ENCODE measurements around the gene BCR.

DNA sequence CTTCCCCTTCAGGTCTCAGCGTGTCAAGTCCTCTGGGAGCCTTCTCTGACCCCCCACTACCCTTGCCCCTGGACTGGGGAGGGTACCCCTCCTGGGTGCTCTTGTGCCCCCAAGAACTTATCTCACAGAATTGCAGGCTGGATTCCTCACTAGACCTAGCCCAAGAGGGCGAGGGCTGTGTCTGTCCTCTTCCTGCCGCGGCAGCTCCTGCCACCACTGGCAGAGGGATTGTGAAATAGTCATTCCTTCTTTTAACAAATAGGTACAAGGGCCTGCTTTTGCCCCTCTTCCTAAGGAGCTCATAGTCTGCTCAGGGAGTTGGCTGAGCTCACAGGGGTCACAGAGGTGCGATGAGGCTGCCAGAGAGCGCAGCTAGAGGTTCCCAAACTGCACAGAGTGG lies 29.5 kb upstream of the BCR start:
- TF ChIP-seq, protein P1, sequence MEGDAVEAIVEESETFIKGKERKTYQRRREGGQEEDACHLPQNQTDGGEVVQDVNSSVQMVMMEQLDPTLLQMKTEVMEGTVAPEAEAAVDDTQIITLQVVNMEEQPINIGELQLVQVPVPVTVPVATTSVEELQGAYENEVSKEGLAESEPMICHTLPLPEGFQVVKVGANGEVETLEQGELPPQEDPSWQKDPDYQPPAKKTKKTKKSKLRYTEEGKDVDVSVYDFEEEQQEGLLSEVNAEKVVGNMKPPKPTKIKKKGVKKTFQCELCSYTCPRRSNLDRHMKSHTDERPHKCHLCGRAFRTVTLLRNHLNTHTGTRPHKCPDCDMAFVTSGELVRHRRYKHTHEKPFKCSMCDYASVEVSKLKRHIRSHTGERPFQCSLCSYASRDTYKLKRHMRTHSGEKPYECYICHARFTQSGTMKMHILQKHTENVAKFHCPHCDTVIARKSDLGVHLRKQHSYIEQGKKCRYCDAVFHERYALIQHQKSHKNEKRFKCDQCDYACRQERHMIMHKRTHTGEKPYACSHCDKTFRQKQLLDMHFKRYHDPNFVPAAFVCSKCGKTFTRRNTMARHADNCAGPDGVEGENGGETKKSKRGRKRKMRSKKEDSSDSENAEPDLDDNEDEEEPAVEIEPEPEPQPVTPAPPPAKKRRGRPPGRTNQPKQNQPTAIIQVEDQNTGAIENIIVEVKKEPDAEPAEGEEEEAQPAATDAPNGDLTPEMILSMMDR (IDR thresholded peaks at IDR 0.05) = no peak
- TF ChIP-seq POLR2A (IDR thresholded peaks at IDR 0.05) = no peak
